ENCODE data around the gene ATP6V1C2. TPM values are rescaled to one million over a fixed set of nuclear protein-coding genes. Genes with fewer than 3 reads are reported as not detected.

ATP6V1C2 gene
- total and polyA plus RNA-seq, 2 experiments from 2014 or later = 0.57 to 2.0 TPM

DNA sequence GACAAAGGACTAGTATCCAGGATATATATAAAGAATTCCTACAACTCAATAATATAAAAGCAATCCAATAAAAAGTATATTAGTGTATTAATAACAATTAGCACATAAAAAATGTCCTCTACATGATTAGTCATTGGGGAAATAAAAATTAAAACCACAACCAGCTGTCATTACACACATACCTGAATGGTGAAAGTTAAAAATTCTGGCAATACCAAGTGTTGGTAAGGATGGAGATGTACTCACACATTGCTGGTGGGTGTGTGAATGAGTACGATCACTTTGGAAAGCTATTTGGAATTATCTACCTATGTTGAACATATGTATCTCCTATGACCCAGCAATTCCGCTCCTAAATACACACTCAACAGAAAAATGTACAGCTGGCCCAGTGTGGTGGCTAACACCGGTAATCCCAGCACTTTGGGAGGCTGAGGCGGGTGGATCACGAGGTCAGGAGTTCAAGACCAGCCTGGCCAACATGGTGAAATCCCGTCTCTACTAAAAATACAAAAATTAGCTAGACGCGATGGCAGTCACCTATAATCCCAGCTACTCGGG is 17.3 kb upstream of the ATP6V1C2 start:
- Histone ChIP-seq H3K27me3 (peaks cover 1% of the 10 kb centered on the region), H3K36me3 (replicated peaks; ENCODE audit: insufficient read depth, low read depth) (no peaks in the 10 kb centered on the region), H3K4me1 (ENCODE audit: insufficient read depth) (no peaks in the 10 kb centered on the region), H3K4me2 (no peak overlapping the region), H3K27ac (no peak overlapping the region), H4K20me1 (ENCODE audit: insufficient read depth, poor library complexity, severe bottlenecking) (no peaks in the 10 kb centered on the region), H3K9me2 (replicated peaks; ENCODE audit: insufficient read depth) (no peaks in the 10 kb centered on the region), H3K79me2 (no peaks in the 10 kb centered on the region), H3K9me3 (ENCODE audit: low read depth) (no peaks in the 10 kb centered on the region), H3K4me3 (no peak overlapping the region), H2AFZ (no peak overlapping the region)
- whole genome bisulfite sequencing (ENCODE audit: low lambda C conversion rate, missing lambda C conversion rate) = 95% methylated on average over 9 of the region's 9 CpGs
- no peak for TF ChIP-seq EZH2 (IDR thresholded peaks at IDR 0.05; ENCODE audit: borderline replicate concordance)
- TF ChIP-seq EZH2phosphoT487 (IDR thresholded peaks at IDR 0.05; ENCODE audit: low read depth, severe bottlenecking, unreplicated experiment) = no peak
- no peak for DNase-seq (ENCODE audit: low spot score)

DNA sequence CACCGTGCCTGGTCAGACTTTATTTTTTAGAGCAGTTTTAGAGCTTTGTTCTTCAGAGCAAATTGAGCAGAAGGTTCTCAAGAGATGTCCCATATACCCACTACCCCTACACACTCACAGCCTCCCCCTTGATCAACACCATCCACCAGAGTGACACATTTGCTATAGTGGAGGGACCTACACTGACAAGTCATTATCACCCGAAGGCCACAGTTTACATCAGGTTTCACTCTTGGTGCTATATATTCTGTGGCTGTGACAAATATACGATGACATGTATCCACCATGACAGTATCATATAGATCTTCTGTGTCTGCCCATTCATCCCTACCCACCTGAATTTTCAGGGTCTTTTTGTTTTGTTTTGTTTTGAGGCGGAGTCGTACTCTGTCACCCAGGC is 15.4 kb upstream of the ATP6V1C2 start:
- Histone ChIP-seq H3K36me3 (replicated peaks; ENCODE audit: insufficient read depth, low read depth) (no peaks in the 10 kb centered on the region), H3K79me2 (no peaks in the 10 kb centered on the region), H3K9me2 (replicated peaks; ENCODE audit: insufficient read depth) (no peaks in the 10 kb centered on the region), H3K27me3 (peaks cover 10% of the 10 kb centered on the region), H2AFZ (no peak overlapping the region), H3K4me2 (no peak overlapping the region), H3K4me3 (no peak overlapping the region), H4K20me1 (ENCODE audit: insufficient read depth, poor library complexity, severe bottlenecking) (no peaks in the 10 kb centered on the region), H3K9me3 (ENCODE audit: low read depth) (no peaks in the 10 kb centered on the region), H3K27ac (no peak overlapping the region), H3K4me1 (ENCODE audit: insufficient read depth) (no peaks in the 10 kb centered on the region)
- DNase-seq (ENCODE audit: low spot score) = no peak
- 93% methylated on average over 5 of the region's 5 CpGs for WGBS (ENCODE audit: low lambda C conversion rate, missing lambda C conversion rate)
- TF ChIP-seq, protein P1, sequence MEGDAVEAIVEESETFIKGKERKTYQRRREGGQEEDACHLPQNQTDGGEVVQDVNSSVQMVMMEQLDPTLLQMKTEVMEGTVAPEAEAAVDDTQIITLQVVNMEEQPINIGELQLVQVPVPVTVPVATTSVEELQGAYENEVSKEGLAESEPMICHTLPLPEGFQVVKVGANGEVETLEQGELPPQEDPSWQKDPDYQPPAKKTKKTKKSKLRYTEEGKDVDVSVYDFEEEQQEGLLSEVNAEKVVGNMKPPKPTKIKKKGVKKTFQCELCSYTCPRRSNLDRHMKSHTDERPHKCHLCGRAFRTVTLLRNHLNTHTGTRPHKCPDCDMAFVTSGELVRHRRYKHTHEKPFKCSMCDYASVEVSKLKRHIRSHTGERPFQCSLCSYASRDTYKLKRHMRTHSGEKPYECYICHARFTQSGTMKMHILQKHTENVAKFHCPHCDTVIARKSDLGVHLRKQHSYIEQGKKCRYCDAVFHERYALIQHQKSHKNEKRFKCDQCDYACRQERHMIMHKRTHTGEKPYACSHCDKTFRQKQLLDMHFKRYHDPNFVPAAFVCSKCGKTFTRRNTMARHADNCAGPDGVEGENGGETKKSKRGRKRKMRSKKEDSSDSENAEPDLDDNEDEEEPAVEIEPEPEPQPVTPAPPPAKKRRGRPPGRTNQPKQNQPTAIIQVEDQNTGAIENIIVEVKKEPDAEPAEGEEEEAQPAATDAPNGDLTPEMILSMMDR (IDR thresholded peaks at IDR 0.05; ENCODE audit: poor library complexity) = no peak
- TF ChIP-seq EZH2 (IDR thresholded peaks at IDR 0.05; ENCODE audit: borderline replicate concordance) (no peak), EZH2phosphoT487 (IDR thresholded peaks at IDR 0.05; ENCODE audit: low read depth, severe bottlenecking, unreplicated experiment) (no peak)

DNA sequence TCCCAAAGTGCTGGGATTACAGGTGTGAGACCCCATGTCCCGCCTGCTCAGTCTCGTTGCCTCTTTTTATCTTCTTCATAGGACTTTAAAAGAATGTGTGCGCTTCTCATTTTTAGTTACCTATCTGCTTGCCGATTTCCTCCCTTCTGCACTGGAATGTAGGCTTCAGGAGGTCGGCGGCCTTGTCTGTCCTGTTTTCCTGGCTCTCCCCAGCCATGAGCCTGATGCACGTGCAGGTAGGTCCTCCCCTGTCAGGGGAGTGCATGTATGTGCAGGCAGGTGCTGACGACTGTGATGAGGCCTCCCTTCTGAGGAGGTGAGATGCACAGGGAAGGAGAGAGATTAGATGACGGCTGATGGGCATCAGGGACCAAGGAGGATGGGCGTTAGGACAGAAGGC is 13.6 kb upstream of the ATP6V1C2 start:
- no peak for DNase-seq (ENCODE audit: low spot score)
- no peaks in the 10 kb centered on the region for H3K36me3 ChIP-seq (replicated peaks; ENCODE audit: insufficient read depth, low read depth)
- H3K27me3 ChIP-seq = peaks cover 10% of the 10 kb centered on the region
- H3K9me3 ChIP-seq (ENCODE audit: low read depth) = no peaks in the 10 kb centered on the region
- no peaks in the 10 kb centered on the region for H3K9me2 ChIP-seq (replicated peaks; ENCODE audit: insufficient read depth)
- H2AFZ ChIP-seq = no peak overlapping the region
- H3K27ac ChIP-seq = no peak overlapping the region
- TF ChIP-seq, protein P1 (IDR thresholded peaks at IDR 0.05; ENCODE audit: poor library complexity) = no peak
- no peak for TF ChIP-seq EZH2phosphoT487 (IDR thresholded peaks at IDR 0.05; ENCODE audit: low read depth, severe bottlenecking, unreplicated experiment)
- no peak for TF ChIP-seq EZH2 (IDR thresholded peaks at IDR 0.05; ENCODE audit: borderline replicate concordance)
- H3K79me2 ChIP-seq = no peaks in the 10 kb centered on the region
- no peaks in the 10 kb centered on the region for H4K20me1 ChIP-seq (ENCODE audit: insufficient read depth, poor library complexity, severe bottlenecking)
- H3K4me2 ChIP-seq = no peak overlapping the region
- WGBS (ENCODE audit: low lambda C conversion rate, missing lambda C conversion rate) = 71% methylated on average over 10 of the region's 10 CpGs
- H3K4me1 ChIP-seq (ENCODE audit: insufficient read depth) = no peaks in the 10 kb centered on the region
- H3K4me3 ChIP-seq = no peak overlapping the region

DNA sequence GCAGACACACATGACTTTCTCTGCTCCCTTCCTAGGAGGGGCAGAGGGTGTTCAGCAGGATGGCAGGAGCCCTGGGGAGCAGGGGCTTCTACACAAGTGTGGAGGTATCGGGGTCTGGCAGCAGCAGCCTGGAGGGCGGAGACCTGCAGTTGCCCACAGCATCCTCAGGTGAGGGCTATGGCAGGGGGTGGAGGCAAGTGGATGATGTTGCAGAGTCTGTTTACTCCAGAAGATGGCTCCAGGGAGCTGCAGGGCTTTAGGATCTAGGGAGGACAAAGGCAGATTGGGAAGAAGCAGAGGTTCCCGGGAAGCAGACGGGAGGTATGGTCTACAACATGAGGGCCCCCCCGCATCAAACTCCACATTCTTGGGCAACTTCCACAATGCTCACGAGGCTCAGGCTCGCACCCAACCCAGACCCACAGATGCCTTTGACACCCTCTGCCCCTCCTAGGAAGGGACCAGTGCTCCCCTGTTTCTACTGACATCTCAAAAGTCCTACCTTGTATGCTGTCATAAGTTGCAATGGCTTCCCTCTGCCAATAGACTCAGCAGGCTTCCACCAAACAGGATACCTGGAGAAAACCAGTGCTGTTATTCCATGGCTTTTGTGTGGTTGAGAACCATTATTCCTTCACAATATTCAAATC is 12.0 kb upstream of the ATP6V1C2 start:
- no peaks in the 10 kb centered on the region for H3K36me3 ChIP-seq (replicated peaks; ENCODE audit: insufficient read depth, low read depth)
- 23% methylated on average over 7 of the region's 7 CpGs for WGBS (ENCODE audit: low lambda C conversion rate, missing lambda C conversion rate)
- no peaks in the 10 kb centered on the region for H3K9me2 ChIP-seq (replicated peaks; ENCODE audit: insufficient read depth)
- H3K4me1 ChIP-seq (ENCODE audit: insufficient read depth) = no peaks in the 10 kb centered on the region
- TF ChIP-seq, protein P1 (IDR thresholded peaks at IDR 0.05; ENCODE audit: poor library complexity) = peak; percentile 30
- TF ChIP-seq EZH2 (IDR thresholded peaks at IDR 0.05; ENCODE audit: borderline replicate concordance) = no peak
- TF ChIP-seq EZH2phosphoT487 (IDR thresholded peaks at IDR 0.05; ENCODE audit: low read depth, severe bottlenecking, unreplicated experiment) = no peak
- no peak overlapping the region for H2AFZ ChIP-seq
- no peaks in the 10 kb centered on the region for H3K9me3 ChIP-seq (ENCODE audit: low read depth)
- no peak overlapping the region for H3K4me2 ChIP-seq
- H4K20me1 ChIP-seq (ENCODE audit: insufficient read depth, poor library complexity, severe bottlenecking) = no peaks in the 10 kb centered on the region
- H3K27me3 ChIP-seq = peaks cover 10% of the 10 kb centered on the region
- no peaks in the 10 kb centered on the region for H3K79me2 ChIP-seq
- no peak overlapping the region for H3K27ac ChIP-seq
- H3K4me3 ChIP-seq = no peak overlapping the region
- peak; percentile 28 for DNase-seq (ENCODE audit: low spot score)

All from hepatocyte (in vitro differentiated cells).